ENCODE data around the gene NEGR1.

GRCh38 chr1:72280711-72281110, 1.6 kb downstream of the NEGR1 start:
- TF ChIP-seq, protein P1, sequence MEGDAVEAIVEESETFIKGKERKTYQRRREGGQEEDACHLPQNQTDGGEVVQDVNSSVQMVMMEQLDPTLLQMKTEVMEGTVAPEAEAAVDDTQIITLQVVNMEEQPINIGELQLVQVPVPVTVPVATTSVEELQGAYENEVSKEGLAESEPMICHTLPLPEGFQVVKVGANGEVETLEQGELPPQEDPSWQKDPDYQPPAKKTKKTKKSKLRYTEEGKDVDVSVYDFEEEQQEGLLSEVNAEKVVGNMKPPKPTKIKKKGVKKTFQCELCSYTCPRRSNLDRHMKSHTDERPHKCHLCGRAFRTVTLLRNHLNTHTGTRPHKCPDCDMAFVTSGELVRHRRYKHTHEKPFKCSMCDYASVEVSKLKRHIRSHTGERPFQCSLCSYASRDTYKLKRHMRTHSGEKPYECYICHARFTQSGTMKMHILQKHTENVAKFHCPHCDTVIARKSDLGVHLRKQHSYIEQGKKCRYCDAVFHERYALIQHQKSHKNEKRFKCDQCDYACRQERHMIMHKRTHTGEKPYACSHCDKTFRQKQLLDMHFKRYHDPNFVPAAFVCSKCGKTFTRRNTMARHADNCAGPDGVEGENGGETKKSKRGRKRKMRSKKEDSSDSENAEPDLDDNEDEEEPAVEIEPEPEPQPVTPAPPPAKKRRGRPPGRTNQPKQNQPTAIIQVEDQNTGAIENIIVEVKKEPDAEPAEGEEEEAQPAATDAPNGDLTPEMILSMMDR (IDR thresholded peaks at IDR 0.05) = no peak
- TF ChIP-seq POLR2A (IDR thresholded peaks at IDR 0.05) = no peak

Measured in testis (tissue), 2 donors.